ENCODE data around the gene ACTBL2. TPM values are rescaled to one million over a fixed set of nuclear protein-coding genes. Genes with fewer than 3 reads are reported as not detected.
A peak's percentile ranks its signal among the peaks of the same experiment; 100 is the strongest.

Gene ACTBL2
- total RNA-seq, 1 experiment from 2014 or later = not detected

GRCh38 chr5:57432876-57433275, 49.7 kb downstream of the ACTBL2 start:
- peaks cover 27% of the 10 kb centered on the region for H3K4me1 Mint-ChIP-seq (ENCODE audit: insufficient read depth, unreplicated experiment)
- peak; percentile 42 for TF ChIP-seq CTCF (IDR thresholded peaks at IDR 0.05; ENCODE audit: unreplicated experiment)
- intact Hi-C loops (cut with micrococcal nuclease) = loop anchor here (1.0 to 2.0 kb wide), 5 partner anchors 50 to 1030 kb away; no protein-coding TSS in a partner anchor
- H3K36me3 Mint-ChIP-seq (ENCODE audit: insufficient read depth, unreplicated experiment) = no peaks in the 10 kb centered on the region
- H3K4me3 Mint-ChIP-seq (ENCODE audit: unreplicated experiment) = no peak overlapping the region
- CTCF ChIA-PET = interaction anchor here (0.6 kb wide), 1 partner anchor 165 kb away, joined by 3 read pairs; no protein-coding TSS in a partner anchor
- H3K27ac Mint-ChIP-seq (ENCODE audit: low read depth, unreplicated experiment) = no peak overlapping the region
- POLR2A ChIA-PET = no interaction called here
- H3K9me3 Mint-ChIP-seq (ENCODE audit: unreplicated experiment) = no peaks in the 10 kb centered on the region
- no TSS peak for BruUV-seq (replicated peaks)
- H3K27me3 Mint-ChIP-seq (ENCODE audit: insufficient read depth, unreplicated experiment) = no peaks in the 10 kb centered on the region
- DNase-seq (ENCODE audit: unreplicated experiment) = peak; percentile 50

GRCh38 chr5:57431759-57432158, 50.9 kb downstream of the ACTBL2 start:
- Mint-ChIP-seq H3K27me3 (ENCODE audit: insufficient read depth, unreplicated experiment) (no peaks in the 10 kb centered on the region), H3K9me3 (ENCODE audit: unreplicated experiment) (no peaks in the 10 kb centered on the region), H3K4me3 (ENCODE audit: unreplicated experiment) (no peak overlapping the region), H3K4me1 (ENCODE audit: insufficient read depth, unreplicated experiment) (peaks cover 19% of the 10 kb centered on the region), H3K27ac (ENCODE audit: low read depth, unreplicated experiment) (peak overlapping the region; percentile 12), H3K36me3 (ENCODE audit: insufficient read depth, unreplicated experiment) (no peaks in the 10 kb centered on the region)
- intact Hi-C loops (cut with micrococcal nuclease) = loop anchor here (2.0 kb wide), 3 partner anchors 49 to 1031 kb away; no protein-coding TSS in a partner anchor
- POLR2A ChIA-PET = no interaction called here
- CTCF ChIA-PET = no interaction called here
- no TSS peak for BruUV-seq (replicated peaks)
- DNase-seq (ENCODE audit: unreplicated experiment) = no peak
- no peak for TF ChIP-seq CTCF (IDR thresholded peaks at IDR 0.05; ENCODE audit: unreplicated experiment)

Data from MCF 10A (cell line).